Stimulated activated CD4-positive, alpha-beta T cell treated with anti-CD3 and anti-CD28 coated beads, Interleukin-4, amount 100 ng/mL, for 24 hours (primary cell): ENCODE data around the gene FOXE3.

ENCODE experiments used
- DNase-seq: peaks from one replicate; pipeline ENCODE4 v3.0.0-alpha.2; 2020

The FOXE3 gene

DNA sequence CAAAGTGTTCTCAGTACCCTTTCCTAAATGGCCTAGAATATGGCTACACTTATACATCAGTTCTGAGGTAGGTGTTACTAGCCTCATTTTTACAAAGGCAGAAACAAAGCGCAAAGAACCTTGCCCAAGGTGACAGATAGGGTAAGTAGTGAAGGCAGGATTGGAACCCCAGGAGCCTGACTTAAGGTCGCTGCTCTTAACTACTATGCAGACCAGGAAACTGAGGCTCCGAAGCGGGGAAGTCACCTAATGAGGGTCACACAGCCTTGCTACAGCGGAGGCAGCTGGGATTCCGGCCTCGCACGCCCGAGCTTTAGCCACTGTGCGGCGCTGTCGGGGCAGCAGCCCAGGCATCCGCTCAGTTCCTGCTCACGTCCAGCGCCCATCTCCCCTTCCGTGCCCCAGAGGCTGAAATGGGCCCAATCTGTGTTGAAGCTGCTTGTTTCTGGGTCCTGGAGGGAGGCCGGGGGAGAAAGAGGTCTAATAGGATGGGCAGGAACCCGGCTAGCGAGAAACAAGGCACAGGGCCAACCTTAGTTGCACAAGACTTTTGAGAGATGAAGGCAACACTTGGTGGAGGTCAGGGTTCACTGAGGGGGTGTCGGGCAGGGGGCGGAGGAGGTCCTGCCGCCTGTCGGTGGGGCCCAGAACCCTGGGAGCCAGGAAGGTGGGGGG lies 20.4 kb downstream of the FOXE3 start:
- peak; percentile 78 for DNase-seq

DNA sequence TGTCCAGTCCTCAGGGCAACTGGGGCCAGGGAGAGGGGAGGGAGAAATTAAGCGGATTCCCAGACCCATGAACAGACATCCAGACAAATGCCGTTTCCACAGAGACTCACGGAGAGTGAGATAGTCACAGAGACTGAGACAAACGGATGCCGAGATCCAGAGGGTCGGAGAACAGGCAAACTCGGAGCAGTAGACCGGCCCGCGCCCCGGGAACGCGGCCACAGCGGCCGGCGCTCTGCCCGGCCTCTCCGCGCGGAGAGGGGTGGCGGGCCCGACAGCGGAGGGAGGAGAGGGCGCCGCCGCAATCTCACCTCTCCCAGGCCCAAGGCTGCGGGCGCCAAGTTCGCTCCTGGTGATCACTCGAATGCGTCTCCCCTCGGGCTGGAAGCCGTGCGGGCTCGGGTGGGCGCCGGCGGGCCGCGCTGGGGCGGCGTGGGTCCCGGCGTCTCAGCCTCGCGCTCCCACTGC lies 20.9 kb downstream of the FOXE3 start:
- no peak for DNase-seq

DNA sequence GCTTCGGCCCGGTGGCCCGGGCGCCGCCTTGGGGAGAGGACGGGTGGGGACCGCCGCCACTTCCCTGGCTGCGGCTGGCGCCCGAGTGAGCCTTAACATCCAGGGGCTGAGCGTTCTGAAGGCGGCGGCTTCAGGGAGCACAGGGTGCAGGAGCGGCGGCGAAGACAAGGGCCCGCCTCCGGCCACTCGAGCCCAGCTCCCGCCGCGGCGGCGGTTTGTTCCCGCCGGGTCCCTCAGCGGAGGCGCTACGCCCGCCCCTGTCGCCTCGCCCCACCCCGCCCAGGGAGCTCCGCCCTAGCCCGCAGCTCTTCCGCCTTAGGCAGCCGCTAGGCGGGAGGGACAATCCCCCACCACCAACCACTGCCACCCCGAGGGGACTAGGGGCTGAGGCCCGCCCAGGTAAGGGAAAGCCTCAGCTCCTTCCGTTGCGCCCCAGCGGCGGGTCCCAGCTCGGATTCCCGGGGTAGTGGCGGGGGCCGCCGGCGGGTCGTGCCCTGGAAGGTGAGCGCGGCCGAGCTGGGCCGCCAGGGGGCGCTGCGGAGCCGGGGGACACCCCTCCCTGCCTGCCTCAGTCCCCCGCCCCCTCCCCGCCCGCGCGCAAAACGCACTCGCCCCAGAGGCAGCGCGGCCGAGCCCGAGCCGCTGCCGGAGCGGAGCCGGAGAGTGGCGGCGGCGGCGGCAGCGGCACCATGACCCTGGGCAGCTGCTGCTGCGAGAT lies 21.5 kb downstream of the FOXE3 start, which contains the start of gene FOXD2:
Gene FOXD2, plus strand, starts transcription at position 598 of the 718 bp plus-strand sequence. Its CDS starts 92 bp downstream, at position 690.
- DNase-seq = peak; percentile 89

DNA sequence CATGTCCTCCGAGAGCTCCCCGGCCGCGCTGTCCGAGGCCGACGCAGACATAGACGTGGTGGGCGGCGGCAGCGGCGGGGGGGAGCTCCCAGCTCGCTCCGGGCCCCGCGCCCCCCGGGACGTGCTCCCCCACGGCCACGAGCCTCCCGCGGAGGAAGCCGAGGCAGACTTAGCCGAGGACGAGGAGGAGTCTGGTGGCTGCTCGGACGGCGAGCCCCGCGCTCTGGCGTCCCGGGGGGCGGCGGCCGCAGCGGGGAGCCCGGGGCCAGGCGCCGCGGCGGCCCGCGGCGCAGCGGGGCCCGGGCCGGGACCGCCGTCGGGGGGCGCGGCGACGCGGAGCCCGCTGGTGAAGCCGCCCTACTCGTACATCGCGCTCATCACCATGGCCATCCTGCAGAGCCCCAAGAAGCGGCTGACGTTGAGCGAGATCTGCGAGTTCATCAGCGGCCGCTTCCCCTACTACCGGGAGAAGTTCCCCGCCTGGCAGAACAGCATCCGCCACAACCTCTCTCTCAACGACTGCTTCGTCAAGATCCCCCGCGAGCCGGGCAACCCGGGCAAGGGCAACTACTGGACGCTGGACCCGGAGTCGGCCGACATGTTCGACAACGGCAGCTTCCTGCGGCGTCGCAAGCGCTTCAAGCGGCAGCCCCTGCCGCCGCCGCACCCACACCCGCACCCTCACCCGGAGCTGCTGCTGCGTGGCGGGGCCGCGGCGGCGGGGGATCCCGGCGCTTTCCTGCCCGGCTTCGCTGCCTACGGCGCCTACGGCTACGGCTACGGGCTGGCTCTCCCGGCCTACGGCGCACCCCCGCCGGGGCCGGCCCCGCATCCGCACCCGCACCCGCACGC lies 22.3 kb downstream of the FOXE3 start:
- DNase-seq = peak; percentile 32

DNA sequence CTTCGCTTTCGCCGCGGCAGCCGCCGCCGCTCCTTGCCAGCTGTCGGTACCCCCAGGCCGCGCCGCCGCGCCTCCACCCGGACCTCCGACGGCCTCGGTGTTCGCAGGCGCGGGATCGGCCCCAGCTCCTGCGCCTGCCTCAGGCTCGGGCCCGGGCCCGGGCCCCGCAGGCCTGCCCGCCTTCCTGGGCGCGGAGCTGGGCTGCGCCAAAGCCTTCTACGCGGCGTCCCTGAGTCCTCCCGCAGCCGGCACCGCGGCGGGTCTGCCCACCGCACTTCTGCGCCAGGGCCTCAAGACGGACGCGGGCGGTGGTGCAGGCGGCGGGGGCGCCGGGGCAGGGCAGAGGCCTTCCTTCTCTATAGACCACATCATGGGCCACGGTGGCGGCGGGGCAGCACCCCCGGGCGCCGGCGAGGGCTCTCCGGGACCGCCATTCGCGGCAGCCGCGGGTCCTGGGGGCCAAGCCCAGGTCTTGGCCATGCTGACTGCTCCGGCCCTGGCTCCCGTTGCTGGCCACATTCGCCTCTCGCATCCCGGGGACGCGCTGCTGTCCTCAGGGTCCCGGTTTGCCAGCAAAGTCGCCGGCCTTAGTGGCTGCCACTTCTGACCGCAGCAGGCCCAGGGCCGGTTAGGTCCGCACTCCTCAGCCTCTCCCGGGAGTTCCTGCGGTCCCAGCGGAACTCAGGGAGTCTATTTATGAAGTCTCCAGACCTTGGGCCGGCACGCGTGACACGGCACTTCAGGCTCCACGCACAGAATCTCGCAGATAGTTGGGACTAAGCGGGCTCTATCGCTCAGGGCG lies 23.1 kb downstream of the FOXE3 start:
- DNase-seq = no peak

DNA sequence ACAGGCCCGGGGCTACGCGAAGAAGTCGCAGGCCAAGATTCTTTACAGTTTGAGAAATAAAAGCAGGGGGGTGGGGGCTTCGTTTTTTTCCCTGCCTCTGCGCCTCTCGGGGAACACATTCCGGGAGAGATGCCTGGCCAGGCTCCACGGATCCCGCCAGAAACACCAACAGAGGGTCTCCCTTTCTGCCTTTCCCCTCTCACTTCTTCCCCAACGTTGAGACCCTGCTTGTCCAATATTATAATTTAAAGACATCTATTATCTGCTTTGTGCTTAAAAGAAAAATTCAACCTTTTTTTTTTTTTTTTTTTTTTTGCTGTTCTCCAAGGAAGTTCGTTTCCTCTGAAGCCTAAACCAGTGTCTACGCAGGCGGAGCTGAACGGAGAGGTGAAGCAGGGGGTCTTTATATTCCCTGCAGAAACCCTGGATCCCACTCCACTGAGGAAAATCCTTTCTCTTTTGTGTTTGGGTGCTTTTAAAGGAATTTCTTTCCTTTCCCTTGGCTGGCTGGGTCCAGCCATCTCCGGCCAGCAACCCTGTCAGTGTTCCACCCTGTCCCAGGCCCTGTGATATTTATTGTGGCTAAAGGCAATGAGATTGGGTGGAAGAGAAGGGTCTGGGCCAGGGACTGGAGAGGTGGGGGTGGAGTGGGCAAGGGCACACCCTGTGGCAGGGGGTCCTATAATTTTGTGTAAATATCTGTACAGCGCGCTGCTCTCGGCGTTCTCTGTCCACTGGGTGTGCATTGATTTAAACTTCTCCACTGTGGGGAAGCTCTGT lies 23.9 kb downstream of the FOXE3 start:
- no peak for DNase-seq

DNA sequence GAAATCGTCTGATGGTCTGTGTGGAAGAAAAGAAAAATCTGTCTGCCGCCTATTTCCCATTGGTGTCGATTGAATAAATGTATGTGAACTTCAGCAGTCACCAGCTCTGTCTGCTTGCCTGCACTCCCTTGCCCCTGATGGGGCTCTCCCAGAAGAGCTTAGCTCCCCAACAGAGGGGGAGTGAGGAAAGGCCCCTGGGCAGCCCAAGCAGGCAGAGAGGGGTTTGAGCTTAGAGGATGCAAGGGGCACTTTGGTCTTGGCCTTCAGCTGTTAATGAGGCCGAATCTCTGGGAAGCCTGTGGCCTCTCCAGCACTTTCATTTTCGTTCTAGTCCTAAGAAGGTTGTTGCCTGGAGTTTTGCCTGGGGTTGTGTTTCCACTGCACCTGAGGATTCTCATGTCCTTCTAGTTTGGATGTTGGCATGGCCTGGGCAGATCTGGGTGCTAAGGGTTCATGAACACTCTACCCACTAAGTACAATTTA lies 24.6 kb downstream of the FOXE3 start:
- no peak for DNase-seq

DNA sequence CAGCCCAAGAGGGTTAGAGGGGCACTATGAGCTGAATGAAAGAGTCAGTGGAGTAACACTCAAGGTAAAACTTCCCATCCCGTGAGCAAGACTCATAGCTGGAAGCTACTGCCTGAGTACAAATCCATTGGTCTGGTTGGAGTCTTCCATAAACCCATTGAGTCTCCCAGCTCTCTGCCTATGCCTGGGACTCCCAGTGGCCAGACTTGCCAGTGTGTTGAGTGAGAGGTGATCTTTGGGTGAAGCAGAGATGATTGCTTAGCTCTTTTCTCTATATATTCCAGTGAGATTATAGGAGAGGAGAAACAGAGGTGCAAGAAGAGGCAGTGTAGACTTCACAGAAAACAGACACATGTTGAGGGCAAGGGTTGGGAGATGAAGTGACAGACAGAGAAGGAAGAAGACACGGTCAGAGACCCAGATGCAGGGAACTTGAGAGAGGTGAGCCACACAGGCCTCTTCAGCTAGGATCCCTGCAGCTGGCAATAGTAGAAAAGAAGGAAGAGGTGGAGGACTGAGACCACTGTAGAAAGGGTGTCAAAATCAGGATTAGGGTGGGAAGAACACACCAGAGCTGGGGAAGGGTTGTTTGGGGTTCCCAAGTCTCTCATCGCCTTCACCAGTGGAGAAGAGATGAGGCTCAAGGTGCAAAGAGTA lies 25.5 kb downstream of the FOXE3 start:
- DNase-seq = no peak

DNA sequence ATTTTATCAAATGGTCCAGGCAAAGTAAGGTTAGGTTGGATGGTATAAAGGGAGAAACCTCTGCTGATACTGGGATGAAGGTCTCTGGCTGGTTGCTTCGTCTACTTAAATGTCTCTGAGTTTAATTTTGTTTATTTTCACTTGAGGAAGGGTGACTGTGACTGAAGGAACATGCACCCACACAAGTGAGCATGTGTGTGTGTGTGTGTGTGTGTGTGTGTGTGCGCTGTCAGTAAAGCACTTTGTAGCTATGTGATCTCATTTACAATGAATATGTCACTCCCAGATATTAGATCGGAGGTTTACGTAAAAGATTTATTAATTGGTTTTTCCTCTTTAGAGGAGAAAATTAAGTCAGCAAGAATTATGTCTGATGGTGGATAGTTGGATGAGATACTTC lies 26.1 kb downstream of the FOXE3 start:
- DNase-seq = no peak

DNA sequence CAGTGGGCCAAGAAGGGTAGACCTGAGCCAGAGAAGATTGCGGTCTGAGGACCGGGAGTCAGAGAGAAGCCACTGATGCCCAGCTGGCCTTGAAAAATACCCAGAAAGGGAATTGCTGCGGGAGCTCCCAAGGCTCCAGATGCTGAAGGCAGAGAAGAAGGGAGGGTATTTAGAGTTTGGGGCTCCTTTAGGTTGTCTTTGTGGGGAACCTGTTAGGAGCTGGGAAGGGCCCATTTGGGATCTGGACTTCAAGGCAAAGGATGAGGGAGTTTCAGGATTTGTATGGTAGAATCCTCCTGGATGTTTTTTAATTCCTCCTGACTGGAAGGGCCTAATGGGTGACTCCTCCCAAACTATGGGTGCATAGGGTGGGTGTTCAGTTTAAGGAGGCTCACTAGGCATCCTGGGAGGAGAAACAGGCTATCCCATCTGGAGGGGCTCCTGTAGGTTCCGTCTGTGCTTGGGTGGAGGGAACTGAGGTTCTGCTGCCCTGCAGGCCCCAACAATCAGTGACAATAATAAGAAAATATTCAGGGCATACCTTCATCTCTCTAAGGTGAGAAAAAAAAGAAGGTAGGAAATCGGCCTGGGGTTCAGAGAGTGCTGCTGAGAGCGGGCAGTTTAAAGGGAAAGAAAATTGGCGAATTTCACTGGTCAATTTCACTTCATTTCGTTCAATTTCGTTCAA lies 26.9 kb downstream of the FOXE3 start:
- no peak for DNase-seq

DNA sequence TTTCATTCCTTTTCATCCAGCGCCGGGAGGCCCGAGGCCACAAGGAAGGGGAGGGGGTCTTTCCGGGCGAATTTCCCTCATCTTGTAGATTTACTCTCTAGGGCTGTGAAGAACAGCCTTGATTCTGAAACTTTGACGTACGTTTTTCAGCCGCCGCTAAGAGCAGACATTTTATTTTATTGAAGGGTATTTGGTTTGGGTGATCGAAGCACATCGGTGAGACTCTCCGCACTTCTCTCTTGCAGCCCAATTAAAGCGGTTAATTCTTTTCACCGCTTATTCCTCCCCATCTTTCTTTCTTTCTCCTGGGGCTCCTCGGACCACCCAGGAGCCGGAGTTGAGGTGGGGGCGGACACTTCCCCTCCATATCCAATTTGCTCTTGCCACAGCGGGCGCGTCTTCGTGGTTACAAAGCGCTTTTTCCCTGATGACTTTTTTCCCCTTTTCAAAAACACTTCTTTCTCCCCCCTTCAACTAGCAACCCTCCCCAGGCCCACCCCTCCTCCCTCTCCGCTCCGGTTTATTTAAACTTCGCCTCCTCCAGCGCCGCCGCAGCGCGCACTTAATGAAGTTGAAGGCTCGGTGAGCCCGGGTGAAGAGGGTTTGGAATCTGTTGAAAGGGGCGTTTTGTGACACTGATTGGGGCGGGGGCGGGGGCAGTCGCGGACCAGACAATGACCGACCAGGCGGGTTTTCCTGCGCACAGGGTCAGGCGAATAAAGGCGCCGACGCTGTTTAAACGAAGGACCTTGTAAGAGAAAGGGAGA lies 27.6 kb downstream of the FOXE3 start:
- DNase-seq = no peak

DNA sequence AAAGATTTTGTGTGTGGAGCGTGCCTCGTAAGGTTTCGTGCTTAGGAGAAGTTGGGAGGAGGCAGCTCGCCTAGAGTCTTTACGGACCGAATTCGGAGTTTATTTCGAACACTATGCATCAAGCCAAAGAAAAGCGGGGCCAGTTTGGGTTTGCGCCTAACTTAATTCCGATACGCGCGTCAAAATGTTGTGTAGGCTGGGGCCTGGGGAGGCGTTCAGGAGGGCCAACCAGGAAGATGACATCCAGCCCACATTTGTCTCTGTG lies 28.1 kb downstream of the FOXE3 start:
- no peak for DNase-seq

DNA sequence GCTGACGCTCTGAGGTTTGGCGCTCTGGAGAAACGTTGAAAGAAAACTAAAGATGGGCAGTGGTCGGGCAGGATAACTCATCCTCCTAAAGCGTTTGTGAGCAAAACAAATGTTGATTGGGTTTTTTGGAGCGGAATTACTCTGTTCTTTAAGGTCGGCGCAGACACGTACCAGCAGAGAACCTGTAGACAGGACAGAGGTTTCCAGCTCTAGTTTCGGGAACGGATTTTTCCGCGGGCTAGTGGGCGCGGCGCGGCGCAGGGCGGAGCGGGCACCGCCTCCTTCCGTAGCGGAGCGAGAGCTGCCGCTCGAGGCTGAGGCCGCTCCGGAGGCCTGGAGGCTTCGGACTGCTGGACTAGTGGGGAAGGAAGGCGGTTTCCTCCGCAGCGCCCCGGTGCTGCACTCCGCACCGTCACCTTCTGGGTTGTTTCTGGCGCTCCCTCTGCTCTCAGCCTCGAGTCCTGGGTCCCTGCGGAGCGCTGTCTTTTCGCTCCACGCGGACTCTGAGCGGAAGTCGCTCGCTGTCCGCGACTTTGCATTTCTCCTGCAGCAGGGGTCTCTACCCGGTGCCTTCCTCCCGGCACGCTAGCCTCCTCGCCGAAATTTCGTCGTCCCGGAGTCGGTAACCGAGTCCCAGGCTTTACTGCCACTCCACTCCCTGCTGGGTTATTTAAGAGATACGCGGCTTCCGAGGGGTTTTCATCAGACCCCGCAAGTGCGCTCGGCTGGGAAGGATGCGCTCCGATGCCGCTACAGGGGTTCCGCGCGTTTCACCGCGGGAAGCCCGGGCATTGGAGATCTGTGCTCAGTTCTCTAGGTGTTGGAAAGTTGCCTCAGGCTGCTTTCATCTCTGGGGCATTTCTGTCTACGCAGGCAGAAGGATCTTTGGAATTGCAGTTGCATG lies 28.7 kb downstream of the FOXE3 start:
- DNase-seq = no peak

DNA sequence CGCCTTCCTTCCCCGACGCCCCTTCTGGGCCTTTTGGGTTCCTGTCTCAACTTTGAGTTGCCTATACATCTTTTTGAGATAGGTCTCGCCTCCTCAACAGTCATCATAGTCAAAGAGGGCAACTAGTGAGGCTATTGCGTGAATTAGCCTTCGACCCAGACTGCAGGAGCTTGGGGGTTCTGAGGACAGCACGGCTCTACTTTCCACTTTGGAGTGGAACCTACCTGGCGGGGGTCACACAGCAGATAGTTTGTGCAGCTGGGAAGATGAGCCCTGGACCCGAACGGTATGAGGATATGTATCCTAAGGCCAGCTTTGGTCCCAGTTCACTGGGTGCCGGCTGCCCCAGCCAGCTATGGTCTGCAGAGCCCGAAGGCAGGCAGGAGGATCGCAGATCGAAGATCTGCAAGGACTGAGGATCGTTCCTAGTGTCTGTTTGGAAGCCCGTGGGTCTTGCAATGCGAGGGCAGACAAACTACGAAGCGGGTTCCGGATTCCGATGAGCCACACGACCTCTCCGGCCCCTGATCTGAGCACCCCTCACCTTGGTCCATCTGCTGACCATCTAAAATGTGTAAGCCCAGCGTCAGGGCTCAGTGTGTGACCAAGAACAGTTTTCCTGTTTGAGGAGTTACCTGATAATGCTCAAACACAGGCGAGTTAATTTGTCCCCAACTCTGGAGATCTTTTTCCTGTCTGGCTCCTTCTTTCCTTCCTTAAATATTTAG lies 29.9 kb downstream of the FOXE3 start:
- no peak for DNase-seq

DNA sequence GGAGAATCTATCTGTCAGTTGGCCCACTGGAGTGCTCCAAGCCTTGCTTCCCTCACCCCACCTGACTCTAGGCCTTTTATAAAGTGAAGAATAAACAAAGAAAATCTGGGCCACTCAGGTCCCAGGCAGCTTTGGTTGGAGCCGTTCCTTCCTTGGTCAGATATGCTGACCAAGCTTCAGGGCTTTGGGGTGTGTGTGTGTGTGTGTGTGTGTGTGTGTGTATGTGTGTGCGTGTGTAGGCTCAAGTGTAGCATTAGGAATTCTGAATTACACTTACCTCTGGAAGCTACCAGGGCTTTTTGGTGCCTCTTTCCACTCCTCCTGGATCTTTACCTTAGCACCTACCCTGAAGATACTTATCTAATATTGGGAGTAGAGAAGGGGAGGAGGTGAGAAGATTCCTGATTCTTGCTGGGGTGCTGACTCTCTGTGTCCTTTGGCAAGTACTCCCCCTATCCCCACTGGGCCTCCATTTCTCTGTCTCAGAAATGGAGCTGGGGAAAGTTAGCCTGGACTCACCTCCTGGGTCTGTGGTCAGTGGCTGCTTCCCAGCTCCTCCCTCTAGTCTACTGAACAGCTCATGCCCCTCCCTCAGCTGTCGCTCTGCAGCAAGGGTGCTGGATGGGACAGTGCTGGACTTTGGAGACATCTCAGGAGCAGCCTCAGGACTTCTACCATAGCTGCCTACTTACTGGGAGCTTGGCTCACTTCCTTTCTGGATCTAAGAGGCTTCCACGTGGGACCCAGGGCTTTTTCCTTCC lies 32.6 kb downstream of the FOXE3 start:
- no peak for DNase-seq

DNA sequence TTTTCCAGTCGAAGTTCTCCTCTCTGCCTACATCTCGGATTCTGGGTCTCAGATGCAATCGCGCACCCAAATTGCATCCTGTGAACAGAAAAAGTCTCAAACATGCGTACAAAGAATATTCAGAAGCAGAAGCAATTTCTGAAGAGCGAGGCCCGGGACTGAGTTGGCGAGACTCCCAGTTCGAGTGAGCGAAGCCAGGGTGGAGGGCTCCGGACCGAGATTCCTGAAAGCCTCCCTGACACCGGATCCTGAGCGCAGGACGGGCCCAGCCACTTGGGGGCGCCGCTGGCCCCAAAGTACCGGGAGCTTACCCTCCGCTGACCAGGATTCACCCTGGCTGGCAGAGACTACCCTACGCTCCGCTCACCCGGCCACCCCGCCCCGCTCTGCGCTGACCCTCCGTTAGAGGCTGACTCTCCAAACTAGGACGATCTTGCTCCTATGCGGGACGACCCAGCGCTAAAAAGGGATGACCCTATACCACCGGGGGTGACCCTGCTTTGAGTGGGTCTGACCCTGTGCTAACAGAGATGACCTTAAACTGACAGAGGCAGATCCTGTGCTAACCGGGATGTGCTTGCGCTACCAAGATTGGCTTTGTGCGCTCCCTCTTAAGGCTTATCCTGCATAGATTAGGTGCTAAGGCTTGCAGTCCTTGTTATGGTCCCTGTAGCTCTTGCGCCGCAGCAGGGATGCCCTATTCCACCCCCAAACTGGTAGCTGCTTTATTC lies 33.9 kb downstream of the FOXE3 start:
- DNase-seq = no peak

DNA sequence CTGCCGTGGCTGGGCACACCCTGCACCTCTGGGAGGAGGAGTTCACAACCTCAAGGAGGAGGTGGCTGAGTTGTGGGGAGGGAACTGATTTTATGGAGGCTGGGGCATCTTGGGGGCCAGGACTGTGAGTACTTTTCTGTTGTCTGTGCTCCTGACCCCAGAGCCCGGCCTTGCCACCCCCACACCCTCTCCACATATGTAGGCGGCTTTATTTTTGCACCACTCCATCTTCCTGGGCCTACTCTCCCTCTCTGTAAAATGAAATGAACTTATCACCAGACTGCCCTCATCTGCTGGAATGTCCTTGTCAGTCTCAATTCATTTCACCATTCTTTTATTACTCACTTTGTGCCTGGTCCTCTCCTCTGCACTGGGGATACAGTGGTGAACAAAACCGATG lies 34.5 kb downstream of the FOXE3 start:
- DNase-seq = no peak
